NCI-H2171 treated with DMSO at 0.1 percent for 48 hours (cell line): ENCODE data around the gene HYLS1.
"Not testable (repeated sequence)": the region's sequence is repeated elsewhere in the genome, so short reads cannot be mapped to it uniquely, and the experiment has no call there.

Source experiments
- DNase-seq: peaks from one replicate; lab custom pipeline; 2025; lab: John Stamatoyannopoulos, UW

Gene HYLS1, protein sequence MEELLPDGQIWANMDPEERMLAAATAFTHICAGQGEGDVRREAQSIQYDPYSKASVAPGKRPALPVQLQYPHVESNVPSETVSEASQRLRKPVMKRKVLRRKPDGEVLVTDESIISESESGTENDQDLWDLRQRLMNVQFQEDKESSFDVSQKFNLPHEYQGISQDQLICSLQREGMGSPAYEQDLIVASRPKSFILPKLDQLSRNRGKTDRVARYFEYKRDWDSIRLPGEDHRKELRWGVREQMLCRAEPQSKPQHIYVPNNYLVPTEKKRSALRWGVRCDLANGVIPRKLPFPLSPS

DNA sequence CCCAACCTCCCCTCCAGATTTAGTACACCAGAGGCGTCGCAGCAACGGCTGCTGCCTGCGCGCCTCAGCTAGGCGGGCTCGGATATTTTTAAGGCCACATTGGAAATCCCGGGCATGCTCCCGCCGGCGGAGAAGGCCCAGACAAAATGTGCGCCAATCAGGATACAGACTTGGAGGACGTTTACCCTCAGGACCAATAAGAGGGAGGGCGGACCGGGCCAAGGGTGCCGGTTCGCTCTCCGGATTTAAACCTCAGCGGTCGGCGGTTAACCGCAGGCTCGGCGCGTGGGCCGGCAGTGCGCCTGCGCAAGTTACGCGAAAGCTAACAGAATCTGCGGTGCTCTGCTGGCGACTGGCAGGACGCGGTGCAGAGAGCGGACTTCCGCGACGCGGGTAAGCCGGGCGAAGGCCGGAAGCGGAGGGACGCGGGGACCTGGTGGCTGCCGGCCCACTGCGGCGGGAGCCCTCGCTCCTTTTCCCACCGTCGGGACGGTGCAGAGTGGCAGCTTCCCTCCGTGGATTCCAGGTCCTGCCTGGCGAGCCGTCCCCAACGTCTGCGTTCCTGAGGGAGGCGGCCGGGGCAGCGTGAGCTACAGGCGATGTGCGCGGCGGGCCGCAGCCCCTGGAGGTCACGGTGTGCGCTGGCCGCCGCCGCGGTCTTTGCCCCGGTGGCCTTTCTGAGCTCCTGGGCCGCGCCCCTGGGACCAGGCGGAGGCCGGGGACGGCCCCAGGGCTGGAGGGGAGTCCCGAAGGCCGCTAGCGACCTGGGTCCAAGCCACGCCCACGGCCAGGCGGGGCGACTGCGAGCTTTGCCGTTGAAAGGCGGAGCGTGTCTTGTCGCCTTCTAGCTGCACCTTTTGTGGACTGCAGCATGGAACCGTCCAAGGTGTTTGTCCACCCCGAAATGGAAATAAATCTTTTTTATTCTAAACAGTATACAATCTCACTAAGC, at the start of gene HYLS1:
Gene HYLS1 (plus strand): TSS at position 296 of the 952 bp plus-strand sequence. CDS start 11,701 bp downstream, outside the sequence.
- DNase-seq: peak; percentile 89

DNA sequence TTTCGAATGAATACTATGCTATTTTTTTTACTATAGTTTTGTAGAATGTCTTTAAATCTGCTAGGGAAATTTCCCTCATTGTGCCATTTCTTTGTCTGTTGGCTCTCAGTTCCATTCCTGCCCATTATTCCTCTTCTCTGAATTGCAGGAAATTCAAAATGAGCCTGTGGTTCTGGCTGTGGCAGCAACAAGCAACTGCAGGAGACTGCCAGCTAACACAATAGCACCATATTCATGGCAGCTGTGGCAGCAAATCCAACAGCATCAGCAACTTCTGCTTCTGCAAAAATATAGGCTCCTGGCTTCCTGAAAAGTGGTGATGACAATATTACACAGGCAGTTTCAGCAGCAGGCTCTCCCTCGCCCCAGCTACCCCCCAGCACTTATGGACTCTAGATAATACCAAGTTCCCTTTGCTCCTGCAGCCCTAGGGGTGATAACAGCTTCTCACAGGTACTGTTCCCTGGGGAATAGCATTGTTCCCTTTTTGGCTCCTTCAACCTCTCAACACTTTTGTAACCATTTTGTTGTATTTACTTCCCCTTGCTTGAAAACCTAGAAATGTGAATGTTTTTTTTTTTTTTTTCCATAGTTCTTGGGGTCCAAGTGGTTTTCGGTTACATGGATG, 45.0 kb upstream of the HYLS1 start:
- DNase-seq: no peak

DNA sequence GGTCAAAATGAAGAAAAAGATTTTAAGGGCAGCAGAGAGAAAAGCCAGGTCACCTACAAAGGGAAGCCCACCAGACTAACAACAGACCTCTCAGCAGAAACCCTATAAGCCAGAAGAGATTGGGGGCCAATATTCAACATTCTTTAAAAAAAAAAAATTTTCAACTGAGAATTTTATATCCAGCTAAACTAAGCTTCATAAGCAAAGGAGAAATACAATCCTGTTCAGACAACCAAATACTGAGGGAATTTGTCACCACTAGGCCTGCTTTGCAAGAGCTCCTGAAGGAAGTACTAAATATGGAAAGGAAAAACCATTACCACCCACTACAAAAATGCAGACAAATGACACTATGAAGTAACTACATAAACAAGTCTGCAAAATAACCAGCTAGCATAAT, 41.3 kb upstream of the HYLS1 start:
- no peak for DNase-seq

DNA sequence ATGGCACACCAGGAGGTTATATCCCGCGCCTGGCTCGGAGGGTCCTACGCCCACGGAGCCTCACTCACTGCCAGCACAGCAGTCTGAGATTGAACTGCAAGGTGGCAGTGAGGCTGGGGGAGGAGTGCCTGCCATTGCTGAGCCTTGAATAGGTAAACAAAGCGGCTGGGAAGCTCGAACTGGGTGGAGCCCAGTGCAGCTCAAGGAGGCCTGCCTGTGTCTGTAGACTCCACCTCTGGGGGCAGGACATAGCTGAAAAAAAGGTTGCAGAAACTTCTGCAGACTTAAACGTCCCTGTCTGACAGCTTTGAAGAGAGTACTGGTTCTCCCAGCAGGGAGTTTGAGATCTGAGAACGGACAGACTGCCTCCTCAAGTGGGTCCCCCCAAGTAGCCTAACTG, 29.8 kb upstream of the HYLS1 start:
- not testable (repeated sequence) for DNase-seq

DNA sequence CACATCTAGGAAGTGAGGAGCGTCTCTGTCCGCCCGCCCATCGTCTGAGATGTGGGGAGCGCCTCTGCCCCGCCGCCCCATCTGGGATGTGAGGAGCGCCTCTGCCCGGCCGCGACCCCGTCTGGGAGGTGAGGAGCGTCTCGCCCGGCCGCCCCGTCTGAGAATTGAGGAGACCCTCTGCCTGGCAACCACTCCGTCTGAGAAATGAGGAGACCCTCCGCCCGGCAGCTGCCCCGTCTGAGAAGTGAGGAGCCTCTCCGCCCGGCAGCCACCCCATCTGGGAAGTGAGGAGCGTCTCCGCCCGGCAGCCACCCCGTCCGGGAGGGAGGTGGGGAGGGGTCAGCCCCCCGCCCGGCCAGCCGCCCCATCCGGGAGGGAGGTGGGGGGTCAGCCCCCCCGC, 24.7 kb upstream of the HYLS1 start:
- not testable (repeated sequence) for DNase-seq

DNA sequence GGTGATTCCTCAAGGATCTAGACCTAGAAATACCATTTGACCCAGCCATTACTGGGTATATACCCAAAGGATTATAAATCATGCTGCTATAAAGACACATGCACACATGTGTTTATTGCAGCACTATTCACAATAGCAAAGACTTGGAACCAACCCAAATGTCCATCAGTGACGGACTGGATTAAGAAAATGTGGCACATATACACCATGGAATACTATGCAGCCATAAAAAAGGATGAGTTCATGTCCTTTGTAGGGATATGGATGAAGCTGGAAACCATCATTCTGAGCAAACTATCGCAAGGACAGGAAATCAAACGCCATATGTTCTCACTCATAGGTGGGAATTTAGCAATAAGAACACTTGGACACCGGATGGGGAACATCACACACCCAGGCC, 22.1 kb upstream of the HYLS1 start:
- not testable (repeated sequence) for DNase-seq

DNA sequence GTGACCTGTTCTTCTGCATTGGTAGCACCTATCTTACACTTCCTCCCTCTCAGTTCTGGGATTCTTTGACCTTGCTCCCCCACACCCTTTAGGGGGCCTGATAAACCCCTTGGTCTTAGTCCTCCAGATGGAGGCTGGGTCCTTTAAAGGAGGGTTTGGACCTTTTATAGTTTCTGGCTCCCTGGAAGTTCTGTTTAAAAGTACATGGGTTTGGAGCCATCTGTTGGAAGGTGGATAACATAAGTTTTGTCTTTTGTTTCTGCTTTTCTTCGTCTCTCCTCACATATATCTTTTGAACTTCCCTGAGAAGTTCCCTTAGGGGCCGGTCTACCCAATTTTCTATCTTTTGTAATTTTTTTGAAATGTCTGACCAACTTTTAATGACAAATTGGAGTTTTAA, 17.9 kb upstream of the HYLS1 start:
- DNase-seq: no peak

DNA sequence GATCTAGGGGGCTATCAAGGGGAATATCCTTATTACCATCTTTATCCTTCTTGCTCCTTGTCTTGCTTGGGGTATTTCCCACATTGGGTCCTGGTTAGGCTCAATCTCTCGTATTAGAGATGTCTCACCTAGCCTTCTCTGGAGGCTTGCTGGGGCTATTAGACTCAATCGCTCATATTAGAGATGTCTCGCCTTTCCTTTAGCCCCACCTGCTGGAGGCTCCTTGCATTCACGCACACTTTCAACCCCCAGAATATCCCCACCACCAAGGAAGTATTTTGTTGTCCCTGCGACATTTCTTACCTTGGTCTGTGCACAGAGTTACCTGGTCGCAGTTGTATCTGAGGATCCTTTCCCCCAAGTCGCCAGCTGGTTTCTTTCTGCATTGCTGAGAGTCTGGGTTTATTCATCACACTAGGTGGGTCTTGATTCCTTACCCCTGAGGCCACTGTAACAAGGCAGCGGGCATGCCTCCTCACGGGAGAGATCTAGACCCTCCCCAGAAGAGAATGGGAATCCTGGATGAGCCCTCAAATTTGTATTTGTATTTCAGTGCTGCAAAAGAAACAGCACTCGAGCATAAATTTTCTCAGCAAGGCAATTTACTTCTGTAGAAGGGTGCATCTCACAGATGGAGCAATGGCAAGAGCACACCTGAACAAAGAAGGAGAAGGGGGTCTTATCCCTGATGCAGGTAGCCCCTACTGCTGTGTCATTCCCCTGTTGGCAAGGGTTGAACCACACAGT, 15.9 kb upstream of the HYLS1 start:
- no peak for DNase-seq

DNA sequence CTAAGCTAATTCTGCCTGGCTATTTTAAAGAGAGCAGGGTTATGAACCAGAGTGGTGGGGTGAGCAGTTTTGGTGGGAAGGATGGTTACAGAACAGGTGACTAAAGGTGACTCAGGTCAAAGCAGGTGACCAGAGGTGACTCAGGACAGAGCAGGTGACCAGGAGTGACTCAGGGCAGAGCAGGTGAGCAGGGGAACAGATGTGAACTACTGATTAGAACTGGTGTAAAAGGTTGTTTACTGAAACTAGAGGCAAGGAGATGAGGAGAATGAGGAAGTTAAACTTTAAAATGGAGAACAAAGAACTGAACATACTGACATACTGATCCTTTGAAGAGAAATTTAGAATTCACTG, 15.4 kb upstream of the HYLS1 start:
- no peak for DNase-seq

DNA sequence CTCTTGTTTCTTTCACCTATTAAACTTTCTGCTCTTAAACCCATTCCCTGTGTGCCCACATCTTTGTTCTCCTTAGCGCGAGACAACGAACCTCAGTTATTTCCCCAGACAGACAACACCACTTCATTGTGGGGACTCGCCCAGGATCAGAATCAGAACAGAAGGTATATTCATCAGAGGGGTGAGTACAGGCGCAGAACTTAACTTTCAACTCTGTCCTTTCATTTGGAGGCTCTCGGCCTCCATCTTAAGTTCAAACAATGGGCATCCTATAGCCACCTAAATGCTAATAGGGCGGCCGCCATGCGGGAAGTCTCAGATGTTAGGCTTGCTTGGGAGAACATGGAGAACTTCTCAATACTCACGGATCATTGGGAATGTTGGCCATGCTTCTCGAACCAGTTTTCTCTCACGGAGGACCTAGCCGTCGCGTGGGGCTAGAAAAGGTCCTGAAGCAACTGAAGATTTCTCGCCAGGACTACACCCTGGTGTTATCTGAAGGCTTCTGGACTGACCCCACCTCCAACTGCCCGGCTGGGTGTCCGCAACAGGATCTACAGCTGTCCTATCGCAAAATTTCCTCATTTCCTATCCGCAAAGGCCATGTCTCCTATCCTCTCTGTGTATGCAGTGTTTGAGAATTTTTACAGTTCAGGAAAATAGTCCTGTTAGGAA, 13.4 kb upstream of the HYLS1 start:
- DNase-seq: no peak

DNA sequence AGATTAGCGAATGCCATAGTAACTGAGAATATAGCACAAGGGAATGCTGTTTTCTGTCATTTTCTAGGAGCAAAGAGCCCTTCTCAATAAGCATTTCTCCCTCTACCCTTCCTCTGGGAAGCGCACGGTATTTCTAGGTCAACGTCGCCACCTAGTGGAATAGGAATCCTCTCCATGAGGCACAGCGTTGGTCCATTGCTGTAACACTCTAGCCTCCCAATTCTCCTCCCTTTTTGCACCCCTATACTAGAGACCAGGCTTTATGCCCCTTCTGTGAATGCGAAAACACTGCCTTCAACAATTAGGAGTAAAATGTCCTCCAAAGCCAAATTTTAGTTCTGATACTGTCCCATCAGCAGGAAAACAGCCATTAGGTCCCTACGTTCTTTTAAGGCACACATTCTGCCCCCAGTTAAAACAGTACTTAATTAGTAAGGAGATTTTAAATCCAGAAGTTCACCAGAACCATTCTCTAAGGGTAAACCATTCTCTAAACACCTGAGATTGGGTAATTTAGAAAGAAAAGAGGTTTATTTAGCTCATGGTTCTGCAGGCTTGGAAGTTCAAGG, 12.8 kb upstream of the HYLS1 start:
- DNase-seq: peak; percentile 42

DNA sequence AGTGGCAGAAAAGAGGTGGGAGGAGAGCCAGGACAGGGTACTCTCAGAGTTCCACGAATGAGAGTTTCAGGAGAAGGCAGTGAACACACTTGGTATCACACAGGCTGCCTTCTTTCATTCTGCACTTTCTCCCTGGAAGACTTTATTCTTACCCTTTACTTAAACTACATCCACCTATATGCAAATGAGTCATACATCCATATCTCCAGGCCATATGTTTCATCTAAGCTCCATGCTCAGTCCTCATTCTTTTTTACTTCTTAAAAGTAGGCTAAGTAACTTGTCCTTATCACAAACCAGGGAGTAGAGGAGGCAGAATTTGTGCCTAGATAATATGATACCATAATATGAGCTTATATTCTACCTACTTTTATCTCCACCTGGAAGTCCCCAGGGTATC, 6.2 kb upstream of the HYLS1 start:
- DNase-seq: no peak

DNA sequence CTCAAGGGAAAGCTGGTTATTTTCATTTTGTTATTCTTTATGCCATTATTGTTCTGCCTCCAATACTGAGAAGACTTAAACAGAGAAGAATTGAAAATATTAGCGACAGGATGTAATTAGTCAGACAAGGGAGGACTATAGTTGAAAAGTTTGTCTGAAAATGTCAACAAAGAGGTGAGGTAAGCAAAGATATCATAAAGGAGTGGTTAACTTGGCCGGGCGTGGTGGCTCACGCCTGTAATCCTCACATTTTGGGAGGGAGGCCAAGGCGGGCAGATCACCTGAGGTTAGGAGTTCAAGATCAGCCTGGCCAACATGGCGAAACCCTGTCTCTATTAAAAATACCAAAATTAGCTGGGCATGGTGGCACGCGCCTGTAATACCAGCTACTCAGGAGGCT, 4.1 kb upstream of the HYLS1 start:
- DNase-seq: no peak

DNA sequence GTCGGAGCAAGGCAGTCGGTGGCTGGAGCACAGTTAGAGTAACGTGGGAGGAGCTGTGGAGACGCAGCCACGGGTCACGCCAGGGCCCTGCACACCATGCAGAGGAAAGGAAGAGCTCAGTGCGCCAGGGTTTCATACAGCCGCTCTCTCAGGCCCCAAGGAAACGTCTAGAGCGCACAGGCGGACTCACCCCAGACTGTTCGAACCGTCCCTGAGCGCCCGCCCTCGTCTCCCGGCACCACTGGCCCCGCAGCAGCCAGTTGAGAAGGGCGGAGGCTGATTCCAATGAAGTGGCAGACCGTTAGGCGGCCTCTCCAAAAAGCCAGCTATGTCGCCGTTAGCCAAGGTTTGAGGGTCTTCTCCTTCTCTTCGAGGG, 483 bp upstream of the HYLS1 start:
- no peak for DNase-seq

DNA sequence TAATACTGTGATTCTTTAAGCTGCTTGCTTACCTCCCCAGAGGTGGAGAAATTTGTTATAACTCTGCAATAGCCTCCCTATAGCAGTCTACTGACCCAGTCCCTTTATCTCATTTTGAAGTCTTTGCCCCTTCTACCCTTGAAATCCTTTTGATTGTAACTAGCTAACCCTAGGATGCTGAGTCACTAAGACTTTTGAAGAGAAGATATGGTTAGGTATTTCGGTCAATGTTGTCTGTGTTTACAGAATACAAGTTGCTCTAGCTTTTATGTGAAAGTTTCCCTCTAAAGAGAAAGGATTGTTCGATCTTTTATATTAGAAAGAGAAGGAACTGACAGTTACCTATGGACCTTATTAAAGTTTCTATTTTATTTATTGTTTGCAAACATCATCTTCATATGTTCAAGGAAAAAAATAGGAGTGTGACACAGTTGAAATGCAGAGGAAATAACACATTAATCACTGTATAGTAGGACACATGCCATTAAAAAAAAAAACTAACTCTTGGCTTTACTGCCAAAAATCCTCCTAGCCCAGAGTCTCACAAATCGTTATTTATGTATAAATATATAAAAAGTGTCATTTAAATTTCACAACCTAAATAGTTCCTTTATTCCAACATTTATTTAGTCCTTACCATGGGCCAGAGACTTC, 3.1 kb downstream of the HYLS1 start:
- DNase-seq: no peak

DNA sequence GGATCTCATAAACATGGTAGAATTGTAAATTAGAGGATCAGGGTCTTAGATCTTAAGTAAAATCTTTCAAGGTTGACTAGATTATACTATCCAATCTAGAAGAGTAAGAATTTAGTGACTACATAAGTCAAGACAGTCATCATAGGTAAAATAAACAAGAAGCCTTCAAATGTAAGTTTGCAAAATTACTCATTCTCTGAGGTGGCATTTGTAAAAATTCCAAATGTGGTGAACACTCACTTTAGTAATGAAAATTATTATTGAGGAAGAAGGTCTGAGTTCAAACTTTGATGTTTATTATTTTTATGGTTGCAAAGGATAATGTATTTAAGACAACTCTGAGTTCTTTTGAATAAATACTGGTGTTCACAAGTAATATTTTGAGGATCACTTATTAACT, 4.6 kb downstream of the HYLS1 start:
- no peak for DNase-seq

DNA sequence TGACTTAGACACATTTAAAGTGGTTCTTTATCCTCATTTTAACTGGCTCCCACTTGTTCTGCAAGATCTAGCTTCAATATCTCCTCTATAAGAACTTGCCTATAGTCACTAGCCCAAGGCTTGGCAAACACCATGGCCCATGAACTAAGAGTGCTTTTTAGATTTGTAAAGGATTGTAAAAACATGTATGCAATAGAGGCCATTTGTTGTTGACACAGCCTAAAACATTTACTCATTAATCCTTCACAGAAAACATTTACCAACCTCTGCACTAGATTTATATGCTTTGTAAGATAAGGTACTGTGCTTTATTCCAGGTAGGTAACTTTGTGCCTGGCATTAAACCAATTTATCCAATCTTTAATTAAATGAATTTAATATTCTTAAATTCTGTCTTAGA, 5.5 kb downstream of the HYLS1 start:
- DNase-seq: no peak

DNA sequence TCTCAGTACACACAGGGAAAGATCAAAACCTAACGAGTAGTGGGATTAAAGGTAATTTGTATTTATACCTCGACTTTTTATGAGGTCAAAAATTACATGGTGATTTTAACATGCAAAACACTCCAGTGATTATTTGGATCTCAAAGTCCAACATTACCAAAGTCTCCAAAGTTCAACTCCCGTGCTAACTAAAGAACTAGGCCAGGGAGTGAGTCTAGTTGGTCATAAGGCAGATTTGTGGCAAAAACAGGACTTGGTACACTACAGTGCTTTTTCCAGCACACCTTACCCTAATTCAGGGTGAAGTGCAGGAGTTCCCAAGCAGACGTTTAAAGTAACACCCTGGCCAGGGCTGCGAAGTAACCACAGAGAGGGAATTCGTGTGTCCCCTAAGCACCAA, 14.4 kb downstream of the HYLS1 start:
- no peak for DNase-seq

DNA sequence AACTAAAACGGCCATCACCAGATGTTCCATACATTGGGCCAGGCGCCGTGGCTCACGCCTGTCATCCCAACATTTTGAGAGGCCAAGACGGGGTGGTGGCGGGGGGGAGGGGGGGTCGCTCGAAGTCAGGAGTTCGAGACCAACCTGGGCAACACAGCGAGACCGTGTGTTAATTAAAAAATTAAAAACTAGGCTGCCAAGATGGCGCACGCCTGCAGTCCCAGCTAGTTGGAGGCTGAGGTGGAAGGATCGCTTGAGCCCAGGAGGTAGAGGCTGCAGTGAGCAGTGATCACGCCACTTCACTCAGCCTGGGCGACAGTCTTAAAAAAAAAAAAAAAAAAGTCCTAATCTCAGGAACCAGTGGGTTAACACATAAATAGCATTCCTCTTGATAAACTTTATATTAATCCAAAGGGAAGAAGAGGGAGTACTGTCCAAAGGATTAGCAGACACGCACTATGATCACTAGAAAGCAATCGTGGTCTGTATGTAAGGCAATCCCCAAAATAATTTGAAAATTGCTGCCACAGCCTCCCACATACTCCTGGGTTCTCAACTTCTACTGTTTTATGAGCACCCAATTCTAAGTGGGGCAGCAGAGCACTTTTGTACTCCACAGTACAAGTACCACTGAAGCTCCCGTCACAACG, 14.9 kb downstream of the HYLS1 start:
- no peak for DNase-seq
